Glomerular endothelial cell (primary cell): ENCODE data around the gene WNT9B. TPM values are rescaled to one million over a fixed set of nuclear protein-coding genes. Genes with fewer than 3 reads are reported as not detected.
"Not testable (repeated sequence)": the region's sequence is repeated elsewhere in the genome, so short reads cannot be mapped to it uniquely, and the experiment has no call there.

Experiments used
- DNase-seq: peaks from one replicate; pipeline ENCODE4 v3.0.0-alpha.2; 2011; ENCODE audit warnings: low read depth, low spot score; ENCODE audit errors: extremely low read depth
- total RNA-seq: library from RNA; depleted of rRNA; stranded (reverse); fragments of >200 nt; gene quantifications from 2 replicates; pipeline ENCODE4 v1.2.3, GENCODE V29; 2015

WNT9B gene
- total RNA-seq, 1 donor from 2014 or later = not detected

GRCh38 chr17:46903762-46904672 is 52.6 kb downstream of the WNT9B start:
- no peak for DNase-seq

DNA sequence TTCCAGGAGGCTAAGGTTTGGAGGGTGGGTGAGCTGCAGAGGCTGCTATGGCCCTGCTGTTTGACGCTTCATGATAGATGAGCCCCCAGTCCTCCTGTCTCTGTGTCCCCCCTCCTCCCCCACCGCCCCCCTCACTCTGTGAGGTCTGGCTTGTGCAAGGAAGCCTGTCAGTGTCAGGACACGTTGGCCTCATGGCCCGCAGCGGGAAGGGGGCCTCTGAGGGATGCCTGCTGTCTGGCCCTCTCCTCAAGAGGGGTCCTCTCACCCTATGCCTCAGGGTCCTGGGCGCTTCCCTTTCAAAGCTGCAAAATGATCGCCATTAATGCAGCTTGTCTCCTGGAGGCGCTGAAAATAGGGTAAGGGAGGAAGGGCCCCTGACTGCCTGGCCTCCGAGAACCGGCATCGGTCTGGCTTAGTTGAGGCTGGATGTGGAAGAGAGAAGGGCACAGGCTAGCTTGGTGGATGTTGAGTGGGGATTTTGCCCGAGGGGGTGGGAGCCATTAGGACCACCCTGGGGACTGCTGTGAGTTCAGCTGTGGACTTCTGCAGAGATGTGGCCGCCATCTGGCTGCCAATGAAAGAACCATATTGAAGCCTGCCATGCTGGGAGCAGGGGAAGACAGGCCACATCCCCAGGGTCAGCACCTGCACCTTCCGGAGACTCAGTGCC is 56.8 kb downstream of the WNT9B start:
- DNase-seq = no peak

- DNase-seq = no peak
Measured at GRCh38 chr17:46910179-46910927, 59.0 kb downstream of the WNT9B start.

GRCh38 chr17:46911311-46911710 is 59.9 kb downstream of the WNT9B start:
- DNase-seq = no peak

DNA sequence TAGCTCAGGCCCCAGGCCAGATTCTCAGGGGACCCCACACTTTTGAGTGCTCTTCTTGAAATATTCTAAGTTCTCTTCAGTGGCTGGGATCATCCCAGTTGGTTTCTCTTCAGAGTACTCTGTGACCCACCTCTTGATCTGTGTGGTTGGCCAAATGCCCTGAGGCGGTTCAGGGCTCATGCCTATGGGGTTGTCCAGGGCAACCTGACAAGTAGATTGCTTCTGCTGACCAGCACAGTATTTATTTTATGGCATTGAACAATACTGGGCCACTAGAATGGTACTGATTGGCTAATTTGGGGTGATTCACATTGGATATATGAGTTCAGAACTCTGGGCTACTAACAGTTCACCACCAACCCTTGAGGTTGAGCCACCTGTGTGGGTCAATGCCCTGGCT is 64.2 kb downstream of the WNT9B start:
- no peak for DNase-seq

- DNase-seq = no peak
Measured at GRCh38 chr17:46916211-46916610, 64.8 kb downstream of the WNT9B start.

- DNase-seq = no peak
Measured at GRCh38 chr17:46916623-46917022, 65.2 kb downstream of the WNT9B start.

DNA sequence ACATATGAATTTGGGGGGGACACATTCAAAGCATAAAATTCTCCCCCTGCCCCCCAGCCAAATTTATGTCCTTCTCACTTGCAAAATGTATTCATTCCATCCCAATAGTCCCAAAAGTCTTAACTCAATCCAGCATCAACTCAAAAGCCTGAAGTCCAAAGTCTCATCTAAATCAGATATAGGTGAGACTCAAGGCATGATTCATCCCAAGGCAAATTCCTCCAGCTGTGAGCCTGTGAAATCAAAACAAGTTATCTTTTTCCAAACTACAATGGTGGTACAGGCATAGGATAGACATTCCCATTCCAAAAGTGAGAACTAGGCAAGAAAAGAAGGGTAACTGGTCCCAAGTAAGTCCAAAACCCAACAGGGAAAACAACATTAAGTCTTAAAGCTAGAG is 65.7 kb downstream of the WNT9B start:
- no peak for DNase-seq

DNA sequence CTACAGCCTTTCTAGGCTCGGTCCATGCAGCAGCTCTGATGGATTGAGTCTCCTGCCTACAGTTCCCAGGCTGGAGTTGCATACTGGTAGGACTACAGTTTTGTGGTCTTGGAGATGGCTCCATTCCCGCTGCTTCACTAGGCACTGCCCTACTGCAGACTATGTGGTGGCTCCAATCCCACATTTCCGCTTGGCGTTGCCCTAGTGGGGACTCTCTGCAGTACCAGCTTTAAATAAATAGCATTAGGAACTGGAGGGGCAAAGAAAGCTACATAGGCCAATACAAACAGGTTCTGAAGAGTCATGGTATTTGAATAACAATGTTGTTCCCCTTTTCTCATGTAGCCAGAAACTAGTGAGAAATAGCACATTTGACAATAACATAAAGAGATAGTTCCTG is 66.1 kb downstream of the WNT9B start:
- no peak for DNase-seq

GRCh38 chr17:46921962-46922361 is 70.6 kb downstream of the WNT9B start:
- DNase-seq = not testable (repeated sequence)

GRCh38 chr17:46922487-46922803 is 71.1 kb downstream of the WNT9B start:
- no peak for DNase-seq

GRCh38 chr17:46922804-46923635 is 71.6 kb downstream of the WNT9B start, which contains the start of gene GOSR2:
GOSR2 (plus strand) TSS chr17:46923160; CDS start chr17:46923193, 33 bp downstream.
- DNase-seq = no peak

GRCh38 chr17:46925185-46925868 is 73.9 kb downstream of the WNT9B start:
- DNase-seq = no peak

GRCh38 chr17:46928467-46929261 is 77.3 kb downstream of the WNT9B start:
- DNase-seq = no peak

GRCh38 chr17:46929413-46929812 is 78.0 kb downstream of the WNT9B start:
- DNase-seq = no peak

GRCh38 chr17:46930051-46930450 is 78.7 kb downstream of the WNT9B start:
- DNase-seq = no peak

- no peak for DNase-seq
Measured at GRCh38 chr17:46931596-46931995, 80.2 kb downstream of the WNT9B start.

DNA sequence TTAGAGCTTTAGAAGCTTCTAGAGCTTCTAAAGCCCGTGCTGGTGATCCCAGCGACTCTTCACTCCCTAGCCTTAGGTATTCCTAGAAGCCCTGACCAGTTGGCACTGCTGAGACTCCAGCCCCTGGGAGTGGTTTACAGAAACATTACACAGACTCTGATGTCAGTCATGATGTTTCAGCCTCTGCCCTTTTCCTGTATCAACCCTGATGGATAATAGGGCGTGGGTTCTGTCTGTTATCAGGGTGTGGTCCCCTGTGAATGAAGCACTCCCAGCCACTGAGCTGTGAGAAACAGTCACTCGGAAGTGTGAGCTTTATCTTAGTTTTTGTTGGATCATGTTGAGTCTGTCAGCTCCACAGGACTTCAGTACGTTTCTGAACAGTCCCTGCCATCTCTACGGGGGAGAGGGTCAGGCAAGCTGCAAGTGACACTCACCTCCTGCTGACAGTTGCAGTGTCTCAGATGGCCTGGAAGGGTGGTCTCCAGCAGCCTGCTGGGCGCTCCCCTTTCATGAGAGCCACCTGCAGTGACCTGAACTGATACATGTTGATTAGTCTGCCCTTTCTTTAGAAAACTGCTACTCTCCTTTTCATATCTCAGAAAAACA is 84.4 kb downstream of the WNT9B start:
- DNase-seq = no peak
